ENCODE data around the gene P2RY14. TPM values are rescaled to one million over a fixed set of nuclear protein-coding genes. Genes with fewer than 3 reads are reported as not detected.

P2RY14 gene
- total RNA-seq, 3 donors from 2014 or later (not counting 1 experiment from before 2014, with no cell fraction given), result 0.25 to 0.93 (median 0.31) TPM

- H3K4me1 Mint-ChIP-seq, result no peaks in the 10 kb centered on the region
- intact Hi-C loops (cut with micrococcal nuclease), result no loop called here
- no peaks in the 10 kb centered on the region for H3K9me3 Mint-ChIP-seq
- no peaks in the 10 kb centered on the region for H3K27me3 Mint-ChIP-seq (ENCODE audit: low read depth in 2 of 2)
- ATAC-seq (no peak), DNase-seq (no peak)
- Histone ChIP-seq H3K9me3 (ENCODE audit: control insufficient read depth, insufficient read depth, low read length) (no peaks in the 10 kb centered on the region), H3K4me3 (ENCODE audit: low read length) (no peak overlapping the region), H3K4me1 (ENCODE audit: control insufficient read depth, insufficient read depth, low read length) (no peaks in the 10 kb centered on the region), H3K27me3 (ENCODE audit: control insufficient read depth, insufficient read depth, low read length) (no peaks in the 10 kb centered on the region), H3K27ac (ENCODE audit: low read length) (no peak overlapping the region), H3K36me3 (ENCODE audit: control insufficient read depth, insufficient read depth, low read length) (no peaks in the 10 kb centered on the region)
- no peak for TF ChIP-seq CTCF (IDR thresholded peaks at IDR 0.05)
- 88% methylated on average over 4 of the region's 6 CpGs for WGBS (ENCODE audit: insufficient coverage)
- no peak overlapping the region for H3K27ac Mint-ChIP-seq
- H3K4me3 Mint-ChIP-seq, result no peak overlapping the region
- H3K36me3 Mint-ChIP-seq, result no peaks in the 10 kb centered on the region
Observed at GRCh38 chr3:151192545-151192944, 85.8 kb downstream of the P2RY14 start.

- Mint-ChIP-seq H3K36me3 (no peaks in the 10 kb centered on the region), H3K9me3 (no peaks in the 10 kb centered on the region), H3K27ac (no peak overlapping the region), H3K27me3 (ENCODE audit: low read depth in 2 of 2) (no peaks in the 10 kb centered on the region), H3K4me1 (no peaks in the 10 kb centered on the region), H3K4me3 (no peak overlapping the region)
- H3K4me1 ChIP-seq (ENCODE audit: control insufficient read depth, insufficient read depth, low read length), result no peaks in the 10 kb centered on the region
- TF ChIP-seq CTCF (IDR thresholded peaks at IDR 0.05), result no peak
- H3K36me3 ChIP-seq (ENCODE audit: control insufficient read depth, insufficient read depth, low read length), result no peaks in the 10 kb centered on the region
- DNase-seq (no peak), ATAC-seq (no peak)
- WGBS (ENCODE audit: insufficient coverage), result no CpG with 5 or more reads among the region's 1 CpG
- H3K9me3 ChIP-seq (ENCODE audit: control insufficient read depth, insufficient read depth, low read length), result no peaks in the 10 kb centered on the region
- H3K27ac ChIP-seq (ENCODE audit: low read length), result no peak overlapping the region
- H3K4me3 ChIP-seq (ENCODE audit: low read length), result no peak overlapping the region
- intact Hi-C loops (cut with micrococcal nuclease), result no loop called here
- H3K27me3 ChIP-seq (ENCODE audit: control insufficient read depth, insufficient read depth, low read length), result no peaks in the 10 kb centered on the region
Observed at GRCh38 chr3:151191095-151191494, 87.2 kb downstream of the P2RY14 start.

- WGBS (ENCODE audit: insufficient coverage), result 34% methylated on average over 4 of the region's 5 CpGs
- no peaks in the 10 kb centered on the region for H3K36me3 ChIP-seq (ENCODE audit: control insufficient read depth, insufficient read depth, low read length)
- intact Hi-C loops (cut with micrococcal nuclease), result no loop called here
- H3K27ac ChIP-seq (ENCODE audit: low read length), result peak overlapping the region; percentile 20
- no peak overlapping the region for H3K4me3 ChIP-seq (ENCODE audit: low read length)
- Mint-ChIP-seq H3K27ac (peak overlapping the region; percentile 1 to 42), H3K36me3 (no peaks in the 10 kb centered on the region), H3K27me3 (ENCODE audit: low read depth in 2 of 2) (peaks cover 0 to 2% of the 10 kb centered on the region in 2 donors), H3K9me3 (no peaks in the 10 kb centered on the region), H3K4me3 (peak overlapping the region; percentile 2), H3K4me1 (peaks cover 6 to 13% of the 10 kb centered on the region in 2 donors)
- DNase-seq (peak in 1 of 2 donors; percentile 47), ATAC-seq (peak; percentile 21 to 32 (median 30))
- peaks cover 3% of the 10 kb centered on the region for H3K4me1 ChIP-seq (ENCODE audit: control insufficient read depth, insufficient read depth, low read length)
- no peaks in the 10 kb centered on the region for H3K27me3 ChIP-seq (ENCODE audit: control insufficient read depth, insufficient read depth, low read length)
- no peak for TF ChIP-seq CTCF (IDR thresholded peaks at IDR 0.05)
- no peaks in the 10 kb centered on the region for H3K9me3 ChIP-seq (ENCODE audit: control insufficient read depth, insufficient read depth, low read length)
Observed at GRCh38 chr3:151183265-151183671, 95.1 kb downstream of the P2RY14 start.

GRCh38 chr3:151182349-151183079 lies 95.8 kb downstream of the P2RY14 start:
- H3K27ac ChIP-seq (ENCODE audit: low read length), result no peak overlapping the region
- no peak for ATAC-seq
- no peaks in the 10 kb centered on the region for H3K27me3 ChIP-seq (ENCODE audit: control insufficient read depth, insufficient read depth, low read length)

More at GRCh38 chr3:151182349-151183079, 95.8 kb downstream of the P2RY14 start:
- Histone ChIP-seq H3K9me3 (ENCODE audit: control insufficient read depth, insufficient read depth, low read length) (no peaks in the 10 kb centered on the region), H3K4me3 (ENCODE audit: low read length) (no peak overlapping the region), H3K4me1 (ENCODE audit: control insufficient read depth, insufficient read depth, low read length) (peaks cover 3% of the 10 kb centered on the region), H3K36me3 (ENCODE audit: control insufficient read depth, insufficient read depth, low read length) (no peaks in the 10 kb centered on the region)
- H3K4me3 Mint-ChIP-seq, result no peak overlapping the region
- WGBS (ENCODE audit: insufficient coverage), result 90% methylated on average over 5 of the region's 5 CpGs
- H3K27me3 Mint-ChIP-seq (ENCODE audit: low read depth in 2 of 2), result peaks cover 0 to 2% of the 10 kb centered on the region in 2 donors
- peak overlapping the region in 1 of 2 donors; percentile 42 for H3K27ac Mint-ChIP-seq
- intact Hi-C loops (cut with micrococcal nuclease), result no loop called here
- no peaks in the 10 kb centered on the region for H3K9me3 Mint-ChIP-seq
- peaks cover 6 to 13% of the 10 kb centered on the region in 2 donors for H3K4me1 Mint-ChIP-seq
- TF ChIP-seq CTCF (IDR thresholded peaks at IDR 0.05), result no peak
- H3K36me3 Mint-ChIP-seq, result no peaks in the 10 kb centered on the region
- DNase-seq, result no peak
